ENCODE measurements around the gene ST3GAL3.

DNA sequence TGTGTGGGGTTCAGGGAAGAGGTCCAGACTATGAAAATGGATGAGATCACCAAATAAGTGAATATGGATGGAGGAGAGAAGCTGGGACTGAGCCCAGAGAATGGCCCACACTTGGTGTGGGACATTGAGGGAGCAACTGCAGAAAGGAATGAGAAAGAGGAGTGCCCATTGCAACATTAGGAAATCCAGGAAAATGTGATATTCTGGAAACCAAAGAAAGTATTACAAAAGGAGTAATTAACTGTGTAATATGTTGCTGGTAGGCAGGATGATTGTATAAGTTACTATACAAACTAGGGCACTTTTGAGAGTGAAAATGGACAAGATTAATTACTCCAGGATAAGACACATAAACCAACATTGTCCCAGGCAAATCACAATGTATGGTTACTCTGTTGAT lies 166.5 kb downstream of the ST3GAL3 start:
- TF ChIP-seq, protein P1, sequence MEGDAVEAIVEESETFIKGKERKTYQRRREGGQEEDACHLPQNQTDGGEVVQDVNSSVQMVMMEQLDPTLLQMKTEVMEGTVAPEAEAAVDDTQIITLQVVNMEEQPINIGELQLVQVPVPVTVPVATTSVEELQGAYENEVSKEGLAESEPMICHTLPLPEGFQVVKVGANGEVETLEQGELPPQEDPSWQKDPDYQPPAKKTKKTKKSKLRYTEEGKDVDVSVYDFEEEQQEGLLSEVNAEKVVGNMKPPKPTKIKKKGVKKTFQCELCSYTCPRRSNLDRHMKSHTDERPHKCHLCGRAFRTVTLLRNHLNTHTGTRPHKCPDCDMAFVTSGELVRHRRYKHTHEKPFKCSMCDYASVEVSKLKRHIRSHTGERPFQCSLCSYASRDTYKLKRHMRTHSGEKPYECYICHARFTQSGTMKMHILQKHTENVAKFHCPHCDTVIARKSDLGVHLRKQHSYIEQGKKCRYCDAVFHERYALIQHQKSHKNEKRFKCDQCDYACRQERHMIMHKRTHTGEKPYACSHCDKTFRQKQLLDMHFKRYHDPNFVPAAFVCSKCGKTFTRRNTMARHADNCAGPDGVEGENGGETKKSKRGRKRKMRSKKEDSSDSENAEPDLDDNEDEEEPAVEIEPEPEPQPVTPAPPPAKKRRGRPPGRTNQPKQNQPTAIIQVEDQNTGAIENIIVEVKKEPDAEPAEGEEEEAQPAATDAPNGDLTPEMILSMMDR (conservative IDR thresholded peaks at IDR 0.05) = no peak
- no peak for TF ChIP-seq EZH2 (IDR thresholded peaks at IDR 0.05; ENCODE audit: low read depth)

All from PC-9 (cell line).